AG20443 (cell line): ENCODE measurements around the gene FAM193B.
"Not testable (repeated sequence)": the region's sequence is repeated elsewhere in the genome, so short reads cannot be mapped to it uniquely, and the experiment has no call there.

ENCODE experiments used
- DNase-seq: peaks from one replicate; pipeline ENCODE4 v3.0.0; 2012; ENCODE audit warnings: low spot score, mixed read lengths

The FAM193B gene

GRCh38 chr5:177576169-177576568, 21.8 kb upstream of the FAM193B start:
- no peak for DNase-seq

- no peak for DNase-seq
Observed at GRCh38 chr5:177575488-177575887, 21.1 kb upstream of the FAM193B start.

GRCh38 chr5:177569894-177570293, 15.5 kb upstream of the FAM193B start:
- no peak for DNase-seq

GRCh38 chr5:177568326-177568725, 14.0 kb upstream of the FAM193B start:
- DNase-seq: no peak

DNA sequence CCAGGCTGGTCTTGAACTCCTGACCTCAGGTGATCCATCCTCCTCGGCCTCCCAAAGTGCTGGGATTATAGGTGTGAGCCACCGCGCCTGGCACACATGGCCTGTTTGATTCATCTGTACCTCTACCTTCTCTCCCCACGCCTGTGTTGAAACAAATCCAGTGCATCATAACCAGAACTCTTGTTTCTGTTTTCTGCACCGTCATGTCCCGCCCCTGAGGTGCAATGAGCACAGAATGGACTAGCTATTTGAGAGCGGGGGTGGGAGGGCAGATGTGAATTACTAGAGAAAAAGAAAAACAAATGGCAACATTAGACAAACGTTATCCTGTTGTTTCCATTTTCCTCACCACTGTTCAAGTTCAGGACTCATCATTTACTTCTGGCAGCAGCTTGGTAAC, 10.7 kb upstream of the FAM193B start:
- no peak for DNase-seq

- DNase-seq: not testable (repeated sequence)
Observed at GRCh38 chr5:177559446-177559941, 5.1 kb upstream of the FAM193B start.

GRCh38 chr5:177557796-177558195, 3.4 kb upstream of the FAM193B start:
- DNase-seq: no peak

DNA sequence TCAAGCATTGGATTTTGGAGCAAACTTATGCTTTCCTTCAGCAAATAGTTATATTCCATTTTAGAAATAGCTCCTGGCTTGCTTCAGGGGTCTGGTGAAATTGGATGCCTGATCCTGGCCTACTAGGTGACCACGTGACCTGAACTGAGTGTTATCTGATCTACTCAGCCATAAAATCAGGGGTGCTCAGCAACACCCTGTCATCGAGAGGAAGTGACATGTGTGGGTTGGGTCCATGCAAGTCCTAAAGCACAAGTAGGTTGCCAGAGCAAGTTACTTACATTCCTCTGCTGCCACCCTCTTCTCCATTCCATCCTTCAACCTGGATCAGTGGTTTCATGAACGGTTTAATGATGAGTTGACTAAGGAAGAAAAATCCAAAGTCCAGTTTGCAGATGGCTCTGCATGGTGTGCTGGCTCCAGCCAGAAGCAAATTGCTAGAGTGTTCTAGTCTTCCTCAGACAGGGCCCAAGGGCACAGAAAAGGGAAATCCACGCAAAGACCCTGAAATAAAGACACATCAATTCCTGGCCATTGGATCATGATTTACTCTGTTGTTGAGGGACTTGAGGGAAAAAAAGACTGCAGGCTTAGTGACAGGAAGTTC, 2.8 kb upstream of the FAM193B start:
- no peak for DNase-seq

DNA sequence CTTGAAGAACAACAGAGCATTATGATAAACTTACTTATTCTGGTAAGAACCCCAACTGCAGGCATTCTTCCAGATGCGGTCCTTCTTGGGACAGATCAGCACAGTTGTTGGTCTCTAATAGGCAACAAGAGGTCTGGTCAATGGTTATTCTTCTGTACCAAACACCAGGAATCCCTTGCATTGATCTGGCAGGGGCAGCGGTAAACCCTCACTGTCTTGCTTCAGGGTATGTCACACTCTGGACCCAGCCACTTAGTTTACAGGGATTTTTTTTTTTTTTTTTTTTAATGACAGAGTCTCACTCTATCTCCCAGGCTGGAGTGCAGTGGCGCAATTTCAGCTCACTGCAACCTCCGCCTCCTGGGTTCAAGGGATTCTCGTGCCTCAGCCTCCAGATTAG, 1.3 kb upstream of the FAM193B start:
- DNase-seq: no peak

DNA sequence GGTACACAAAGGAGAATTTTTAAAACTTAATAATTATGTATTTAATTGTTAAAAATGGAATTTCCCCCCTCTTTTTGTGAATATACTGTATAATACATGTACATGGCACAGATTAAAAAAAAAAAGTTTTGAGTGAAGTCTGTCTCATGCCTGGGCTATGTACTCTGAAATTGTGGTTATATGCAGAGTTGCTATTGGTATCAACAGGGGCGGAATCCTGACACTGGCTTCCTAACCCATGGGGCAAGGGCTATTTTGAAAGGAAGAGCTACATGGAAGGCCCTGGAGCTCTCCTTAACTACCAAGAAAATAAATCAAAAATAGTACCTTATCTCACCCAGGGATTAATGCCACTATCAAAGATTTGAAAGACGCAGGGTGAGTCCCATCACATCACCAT, 865 bp upstream of the FAM193B start:
- no peak for DNase-seq

DNA sequence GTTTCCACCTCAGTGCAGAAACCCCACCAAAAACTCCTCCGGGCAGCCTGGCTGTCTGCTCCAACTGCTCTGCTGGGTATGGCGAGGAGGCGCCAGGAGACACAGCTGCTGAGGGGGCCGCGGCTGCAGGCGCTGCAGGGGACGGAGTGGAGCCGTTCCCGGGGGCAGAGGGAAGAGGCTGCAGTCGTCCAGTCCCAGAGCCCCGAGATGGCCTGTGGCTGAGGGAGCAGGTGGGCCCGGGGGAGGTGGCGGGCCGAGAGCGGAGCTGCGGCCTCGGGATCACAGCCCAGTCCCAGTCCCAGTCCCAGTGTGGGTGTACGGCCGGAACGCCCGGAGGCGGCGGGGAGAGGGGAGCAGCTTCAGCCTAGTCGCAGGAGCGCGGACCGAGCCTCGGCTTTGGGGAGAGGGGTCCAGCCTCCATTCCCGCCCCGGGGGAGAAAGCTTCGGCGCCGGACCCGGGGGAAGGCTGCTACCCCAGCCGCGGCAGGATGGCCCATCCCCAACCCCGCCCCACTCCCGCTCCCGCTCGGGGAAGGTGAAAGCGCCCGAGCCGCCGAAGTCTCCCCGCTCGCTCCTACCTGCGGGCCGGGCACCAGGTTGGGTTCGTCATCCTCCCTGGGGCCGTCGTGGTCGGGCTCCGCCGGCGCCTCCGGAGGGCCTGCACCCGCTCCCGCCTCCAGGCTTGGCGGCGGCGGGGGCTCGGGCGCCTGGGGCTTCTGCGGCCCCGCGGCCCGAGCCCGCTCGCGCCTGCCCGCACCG, 513 bp downstream of the FAM193B start:
- DNase-seq: peak; percentile 59

GRCh38 chr5:177552839-177553455, 1.4 kb downstream of the FAM193B start:
- DNase-seq: peak; percentile 60

DNA sequence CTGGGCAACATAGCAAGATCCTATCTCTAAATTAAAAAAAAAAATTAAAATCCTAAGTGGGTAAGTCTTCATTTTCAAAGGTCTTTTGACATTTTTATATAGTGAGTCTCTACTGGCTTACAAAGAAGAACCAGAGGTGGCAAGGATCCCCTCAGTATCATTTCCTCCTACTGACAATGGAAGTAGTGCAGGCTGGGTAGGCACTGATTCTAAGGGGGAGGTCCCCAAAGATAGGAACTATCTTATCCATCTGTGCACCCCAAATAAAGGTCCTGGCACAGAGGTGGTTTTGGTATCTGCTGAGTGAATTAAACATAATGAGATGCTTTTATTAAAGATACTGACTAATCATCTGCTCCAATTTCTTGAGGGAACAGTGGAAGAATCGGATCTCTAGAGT, 4.2 kb downstream of the FAM193B start:
- DNase-seq: no peak

- no peak for DNase-seq
Observed at GRCh38 chr5:177548495-177548894, 5.9 kb downstream of the FAM193B start.

DNA sequence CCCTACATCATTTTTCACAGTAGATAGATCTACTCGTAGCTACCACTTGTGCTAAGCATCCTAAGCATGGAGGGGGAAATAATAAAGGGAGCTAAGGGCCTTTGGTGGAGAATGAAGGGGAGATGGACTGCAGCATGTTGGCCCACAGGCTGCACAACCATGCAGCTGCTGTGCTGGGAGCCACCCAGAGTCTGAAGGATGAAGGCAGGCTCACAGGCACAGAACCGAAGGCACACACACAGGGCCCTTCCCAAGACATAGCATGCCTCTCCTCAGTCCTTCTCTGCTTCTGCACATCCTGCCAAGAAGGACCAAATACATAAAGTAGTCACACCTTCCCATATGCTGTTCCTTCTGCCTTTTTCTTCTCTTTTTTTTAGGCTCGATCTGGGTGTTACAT, 6.6 kb downstream of the FAM193B start:
- no peak for DNase-seq

GRCh38 chr5:177546258-177546741, 8.1 kb downstream of the FAM193B start:
- peak; percentile 86 for DNase-seq

DNA sequence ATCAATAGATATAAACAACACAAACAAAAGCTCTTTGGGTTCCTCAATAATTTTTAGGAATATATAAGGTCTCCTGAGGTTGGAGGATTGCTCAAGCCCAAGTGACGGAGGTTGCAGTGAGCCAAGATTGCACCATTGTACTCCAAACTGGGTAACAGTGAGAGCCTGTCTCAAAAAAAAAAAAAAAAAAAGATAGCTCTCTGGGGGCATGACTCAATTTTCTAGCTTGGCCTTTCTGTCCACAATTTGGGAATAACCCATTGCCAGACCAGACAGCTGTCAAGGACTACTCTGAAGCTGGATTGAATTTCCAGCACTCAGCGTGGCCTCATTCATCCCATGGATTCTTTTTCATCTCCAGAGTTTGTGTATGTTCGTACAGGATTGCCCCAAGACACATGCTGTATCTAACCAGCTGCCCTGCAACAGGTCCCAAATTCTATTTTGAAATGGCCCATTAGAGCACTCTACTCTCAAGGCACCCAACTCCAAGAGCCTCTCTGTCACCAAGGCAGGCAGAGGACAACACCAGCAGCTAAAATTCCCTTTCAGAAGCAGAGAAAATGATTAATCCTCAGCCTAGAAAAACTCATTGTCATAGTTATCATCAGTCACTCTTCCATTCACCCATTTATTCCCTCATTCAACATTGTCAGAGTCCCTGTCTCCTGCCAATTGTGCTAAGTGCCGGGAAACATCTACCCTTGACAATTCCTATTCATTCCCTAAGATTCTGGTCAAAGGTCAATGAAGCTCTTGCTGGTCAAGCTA, 8.7 kb downstream of the FAM193B start:
- peak; percentile 69 for DNase-seq

- no peak for DNase-seq
Observed at GRCh38 chr5:177542816-177543465, 11.4 kb downstream of the FAM193B start.

- no peak for DNase-seq
Observed at GRCh38 chr5:177540438-177540837, 13.9 kb downstream of the FAM193B start.

GRCh38 chr5:177539411-177539810, 15.0 kb downstream of the FAM193B start:
- peak; percentile 89 for DNase-seq

DNA sequence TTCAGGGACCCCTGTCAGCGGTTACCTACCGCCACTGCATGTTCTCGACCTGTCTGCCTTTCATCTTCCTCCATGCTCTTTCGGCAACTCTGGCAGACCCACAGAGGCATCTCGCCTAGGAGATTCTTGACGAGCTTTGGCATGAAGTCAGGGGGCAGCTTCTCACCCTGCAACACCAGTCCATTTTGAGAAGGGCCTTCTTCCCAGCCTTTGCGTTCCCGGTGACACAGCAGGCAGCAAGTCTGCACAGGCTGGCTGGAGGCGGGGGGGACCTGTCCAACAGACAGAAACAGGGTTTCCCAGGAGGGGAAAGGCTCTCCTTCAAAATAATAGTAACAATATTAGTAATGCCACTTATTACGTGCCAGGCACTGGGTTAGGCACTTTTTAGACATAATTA, 15.5 kb downstream of the FAM193B start:
- no peak for DNase-seq
